Mesendoderm (in vitro differentiated cells): ENCODE measurements around the gene AXIN1.
"Not testable (repeated sequence)": the region's sequence is repeated elsewhere in the genome, so short reads cannot be mapped to it uniquely, and the experiment has no call there.

Source experiments
- DNase-seq: peaks from one replicate; pipeline ENCODE4 v3.0.0; 2013
- H2AK5ac ChIP-seq: 2 replicates; pipeline ENCODE4 v1.6.1; 2013; ENCODE audit warnings: low read length, inconsistent platforms
- H2BK120ac ChIP-seq: 2 replicates; pipeline ENCODE4 v1.6.1; 2013; ENCODE audit warnings: low read depth, mild to moderate bottlenecking, low read length, moderate library complexity, mixed read lengths
- H2BK15ac ChIP-seq: replicated peaks from 2 replicates; pipeline ENCODE4 v1.6.1; 2013; ENCODE audit warnings: low read depth, mild to moderate bottlenecking, moderate library complexity
- H2BK5ac ChIP-seq: 2 replicates; pipeline ENCODE4 v1.6.1; 2013; ENCODE audit warnings: low read length, inconsistent platforms
- H3K18ac ChIP-seq: 2 replicates; pipeline ENCODE4 v1.6.1; 2013; ENCODE audit warnings: mild to moderate bottlenecking, low read length, mixed read lengths
- H3K23ac ChIP-seq: one replicate; pipeline ENCODE4 v1.6.1; 2013; ENCODE audit warnings: low read length
- H3K27ac ChIP-seq: 2 replicates; pipeline ENCODE4 v1.5.1; 2013; ENCODE audit warnings: low read depth, mild to moderate bottlenecking, inconsistent platforms, low read length, moderate library complexity
- H3K27me3 ChIP-seq: 2 replicates; pipeline ENCODE4 v1.6.1; 2013; ENCODE audit warnings: low read length, control low read depth, mild to moderate bottlenecking, inconsistent platforms; ENCODE audit not compliant: insufficient read depth, poor library complexity
- H3K36me3 ChIP-seq: 2 replicates; pipeline ENCODE4 v1.6.1; 2013; ENCODE audit warnings: low read length, inconsistent platforms; ENCODE audit not compliant: control insufficient read depth, insufficient read depth
- H3K4ac ChIP-seq: one replicate; pipeline ENCODE4 v1.6.1; 2013; ENCODE audit warnings: low read depth, mild to moderate bottlenecking, low read length, moderate library complexity
- H3K4me1 ChIP-seq: 2 replicates; pipeline ENCODE4 v1.6.1; 2013; ENCODE audit warnings: low read depth, low read length, inconsistent platforms; ENCODE audit not compliant: control insufficient read depth
- H3K4me2 ChIP-seq: 2 replicates; pipeline ENCODE4 v1.6.1; 2013; ENCODE audit warnings: low read length
- H3K4me3 ChIP-seq: 2 replicates; pipeline ENCODE4 v1.5.1; 2013; ENCODE audit warnings: mild to moderate bottlenecking, low read length
- H3K56ac ChIP-seq: one replicate; pipeline ENCODE4 v1.6.1; 2013; ENCODE audit warnings: low read length
- H3K79me1 ChIP-seq: 2 replicates; pipeline ENCODE4 v1.6.1; 2013; ENCODE audit warnings: low read length, inconsistent platforms
- H3K79me2 ChIP-seq: 2 replicates; pipeline ENCODE4 v1.6.1; 2013; ENCODE audit warnings: mild to moderate bottlenecking, low read length; ENCODE audit not compliant: control insufficient read depth, insufficient read depth
- H3K9ac ChIP-seq: 2 replicates; pipeline ENCODE4 v1.6.1; 2013; ENCODE audit warnings: low read length, inconsistent platforms
- H4K5ac ChIP-seq: one replicate; pipeline ENCODE4 v1.6.1; 2013; ENCODE audit warnings: low read length
- H4K8ac ChIP-seq: one replicate; pipeline ENCODE4 v1.6.1; 2013; ENCODE audit warnings: low read depth, mild to moderate bottlenecking, control low read depth, low read length, moderate library complexity
- WGBS: extraction: QIAGEN DNeasy Blood & Tissue Kit; methylation state at CpG from one replicate; pipeline ENCODE4 v1.1.7; 2013; ENCODE audit warnings: low lambda C conversion rate, missing lambda C conversion rate; ENCODE audit not compliant: insufficient coverage; ENCODE audit errors: extremely low coverage; 5-methylcytosine and 5-hydroxymethylcytosine counted together

AXIN1 gene

GRCh38 chr16:353404-354290 is 1.1 kb upstream of the AXIN1 start:
- Histone ChIP-seq H3K79me1 (peaks cover 12% of the 10 kb centered on the region), H3K4ac (no peak overlapping the region), H3K23ac (no peak overlapping the region), H4K5ac (no peak overlapping the region), H3K4me3 (no peak overlapping the region), H3K27me3 (no peaks in the 10 kb centered on the region), H3K9ac (peak overlapping the region; percentile 73), H3K56ac (peak overlapping the region; percentile 92), H3K27ac (no peak overlapping the region), H2BK120ac (no peak overlapping the region), H3K4me2 (peak overlapping the region; percentile 64), H4K8ac (no peak overlapping the region), H3K4me1 (no peaks in the 10 kb centered on the region), H3K79me2 (peaks cover 24% of the 10 kb centered on the region), H3K36me3 (peaks cover 5% of the 10 kb centered on the region), H2BK15ac (no peak overlapping the region), H2BK5ac (no peak overlapping the region), H2AK5ac (no peak overlapping the region), H3K18ac (no peak overlapping the region)
- no CpG with 5 or more reads among the region's 25 CpGs for WGBS
- DNase-seq = no peak

GRCh38 chr16:351804-352520 is 561 bp downstream of the AXIN1 start:
- peaks cover 40% of the 10 kb centered on the region for H3K79me2 ChIP-seq
- H3K56ac ChIP-seq = peak overlapping the region; percentile 90
- H3K4me3 ChIP-seq = peak overlapping the region; percentile 70
- peaks cover 21% of the 10 kb centered on the region for H3K79me1 ChIP-seq
- no peak overlapping the region for H3K23ac ChIP-seq
- peaks cover 5% of the 10 kb centered on the region for H3K36me3 ChIP-seq
- H4K8ac ChIP-seq = no peak overlapping the region
- WGBS = no CpG with 5 or more reads among the region's 95 CpGs
- H3K27ac ChIP-seq = no peak overlapping the region
- H2BK15ac ChIP-seq = no peak overlapping the region
- H3K9ac ChIP-seq = peak overlapping the region; percentile 83
- no peaks in the 10 kb centered on the region for H3K4me1 ChIP-seq
- H2AK5ac ChIP-seq = no peak overlapping the region
- H3K4ac ChIP-seq = peak overlapping the region; percentile 72
- H2BK120ac ChIP-seq = no peak overlapping the region
- no peak overlapping the region for H4K5ac ChIP-seq
- DNase-seq = peak; percentile 33
- H3K4me2 ChIP-seq = peak overlapping the region; percentile 62
- H3K27me3 ChIP-seq = no peaks in the 10 kb centered on the region
- peak overlapping the region; percentile 60 for H3K18ac ChIP-seq
- H2BK5ac ChIP-seq = no peak overlapping the region

- peaks cover 28% of the 10 kb centered on the region for H3K79me1 ChIP-seq
- peak overlapping the region; percentile 3 for H3K9ac ChIP-seq
- H4K8ac ChIP-seq = no peak overlapping the region
- no peak overlapping the region for H2BK5ac ChIP-seq
- no peak overlapping the region for H2BK120ac ChIP-seq
- H3K27ac ChIP-seq = no peak overlapping the region
- peaks cover 11% of the 10 kb centered on the region for H3K36me3 ChIP-seq
- no peak overlapping the region for H2AK5ac ChIP-seq
- no peak overlapping the region for H2BK15ac ChIP-seq
- no peak overlapping the region for H4K5ac ChIP-seq
- H3K4me2 ChIP-seq = no peak overlapping the region
- no CpG with 5 or more reads among the region's 8 CpGs for WGBS
- no peaks in the 10 kb centered on the region for H3K4me1 ChIP-seq
- peak overlapping the region; percentile 49 for H3K56ac ChIP-seq
- H3K4ac ChIP-seq = no peak overlapping the region
- H3K23ac ChIP-seq = no peak overlapping the region
- no peak overlapping the region for H3K18ac ChIP-seq
- H3K79me2 ChIP-seq = peaks cover 52% of the 10 kb centered on the region
- H3K4me3 ChIP-seq = no peak overlapping the region
- no peaks in the 10 kb centered on the region for H3K27me3 ChIP-seq
- no peak for DNase-seq
Measured at GRCh38 chr16:350203-350602, 2.3 kb downstream of the AXIN1 start.

- no peaks in the 10 kb centered on the region for H3K4me1 ChIP-seq
- no peak overlapping the region for H2BK5ac ChIP-seq
- H2BK120ac ChIP-seq = no peak overlapping the region
- no CpG with 5 or more reads among the region's 7 CpGs for WGBS
- H2BK15ac ChIP-seq = no peak overlapping the region
- H3K36me3 ChIP-seq = peaks cover 14% of the 10 kb centered on the region
- H3K4me2 ChIP-seq = no peak overlapping the region
- no peaks in the 10 kb centered on the region for H3K27me3 ChIP-seq
- H3K79me1 ChIP-seq = peaks cover 32% of the 10 kb centered on the region
- H3K23ac ChIP-seq = no peak overlapping the region
- no peak overlapping the region for H3K4ac ChIP-seq
- H2AK5ac ChIP-seq = no peak overlapping the region
- H3K79me2 ChIP-seq = peaks cover 59% of the 10 kb centered on the region
- H4K8ac ChIP-seq = no peak overlapping the region
- DNase-seq = no peak
- H3K56ac ChIP-seq = peak overlapping the region; percentile 49
- H3K4me3 ChIP-seq = no peak overlapping the region
- no peak overlapping the region for H3K27ac ChIP-seq
- H4K5ac ChIP-seq = no peak overlapping the region
- peak overlapping the region; percentile 19 for H3K9ac ChIP-seq
- no peak overlapping the region for H3K18ac ChIP-seq
Measured at GRCh38 chr16:349211-349610, 3.3 kb downstream of the AXIN1 start.

- Histone ChIP-seq H3K23ac (peak overlapping the region; percentile 59), H3K79me2 (peaks cover 63% of the 10 kb centered on the region), H3K79me1 (peaks cover 32% of the 10 kb centered on the region), H3K36me3 (peaks cover 14% of the 10 kb centered on the region)
- not testable (repeated sequence) for H3K4me1 ChIP-seq, H2BK120ac ChIP-seq, H3K56ac ChIP-seq, H3K9ac ChIP-seq, H3K4me2 ChIP-seq, H3K4me3 ChIP-seq, H4K8ac ChIP-seq, DNase-seq, H4K5ac ChIP-seq, H3K27ac ChIP-seq, H2BK5ac ChIP-seq, H3K4ac ChIP-seq, H2BK15ac ChIP-seq, H2AK5ac ChIP-seq, H3K18ac ChIP-seq, H3K27me3 ChIP-seq
- WGBS = no CpG with 5 or more reads among the region's 10 CpGs
Measured at GRCh38 chr16:348495-348894, 4.0 kb downstream of the AXIN1 start.
